H9 (cell line): Measurements from ENCODE around the gene PXN. TPM values are rescaled to one million over a fixed set of nuclear protein-coding genes. Genes with fewer than 3 reads are reported as not detected.

Experiments used
- DNase-seq: peaks from one replicate; pipeline ENCODE4 v3.0.0-alpha.2; 2017
- H2AFZ ChIP-seq: one replicate; pipeline ENCODE4 v1.6.1; 2013; ENCODE audit warnings: mild to moderate bottlenecking, low read length, control low read depth, moderate library complexity
- H2AK5ac ChIP-seq: 2 replicates; pipeline ENCODE4 v1.6.1; 2013; ENCODE audit warnings: low read length, control low read depth, mixed read lengths; ENCODE audit not compliant: insufficient read length
- H2BK120ac ChIP-seq: one replicate; pipeline ENCODE4 v1.6.1; 2013; ENCODE audit warnings: low read depth, mild to moderate bottlenecking, low read length, control low read depth, inconsistent platforms; ENCODE audit not compliant: poor library complexity, severe bottlenecking
- H2BK12ac ChIP-seq: 2 replicates; pipeline ENCODE4 v1.6.1; 2013; ENCODE audit warnings: low read length, control low read depth, mixed read lengths, low read depth; ENCODE audit not compliant: insufficient read length
- H2BK15ac ChIP-seq: 2 replicates; pipeline ENCODE4 v1.6.1; 2013; ENCODE audit warnings: low read depth, low read length, control low read depth
- H2BK20ac ChIP-seq: one replicate; pipeline ENCODE4 v1.6.1; 2013; ENCODE audit warnings: low read depth, mild to moderate bottlenecking, low read length, control low read depth, inconsistent platforms; ENCODE audit not compliant: poor library complexity, severe bottlenecking
- H2BK5ac ChIP-seq: 2 replicates; pipeline ENCODE4 v1.6.1; 2013; ENCODE audit warnings: low read length, control low read depth, mixed read lengths; ENCODE audit not compliant: insufficient read length
- H3K14ac ChIP-seq: 2 replicates; pipeline ENCODE4 v1.6.1; 2013; ENCODE audit warnings: low read length, control low read depth; ENCODE audit not compliant: insufficient read depth
- H3K18ac ChIP-seq: 2 replicates; pipeline ENCODE4 v1.6.1; 2013; ENCODE audit warnings: low read depth, mild to moderate bottlenecking, mixed read lengths, low read length, control low read depth; ENCODE audit not compliant: insufficient read length
- H3K23ac ChIP-seq: 2 replicates; pipeline ENCODE4 v1.6.1; 2013; ENCODE audit warnings: low read length, control low read depth, mixed read lengths, low read depth; ENCODE audit not compliant: insufficient read length
- H3K23me2 ChIP-seq: 2 replicates; pipeline ENCODE4 v1.6.1; 2013; ENCODE audit warnings: low read depth, mild to moderate bottlenecking, mixed read lengths, low read length, control low read depth; ENCODE audit not compliant: insufficient read length, poor library complexity, severe bottlenecking
- H3K27ac ChIP-seq: 2 replicates; pipeline ENCODE4 v1.5.1; 2013; ENCODE audit warnings: low read length, control low read depth, mixed read lengths, low read depth; ENCODE audit not compliant: insufficient read length
- H3K27me3 ChIP-seq: 2 replicates; pipeline ENCODE4 v1.6.1; 2013; ENCODE audit warnings: low read length, control low read depth, inconsistent platforms; ENCODE audit not compliant: insufficient read depth
- H3K4ac ChIP-seq: 2 replicates; pipeline ENCODE4 v1.6.1; 2013; ENCODE audit warnings: low read depth, mild to moderate bottlenecking, control low read depth, inconsistent platforms, low read length, moderate library complexity
- H3K4me1 ChIP-seq: 2 replicates; pipeline ENCODE4 v1.6.1; 2013; ENCODE audit warnings: low read length, control low read depth, inconsistent platforms; ENCODE audit not compliant: insufficient read depth
- H3K4me2 ChIP-seq: 2 replicates; pipeline ENCODE4 v1.6.1; 2013; ENCODE audit warnings: low read length, control low read depth, mixed read lengths; ENCODE audit not compliant: insufficient read length, insufficient read depth
- H3K56ac ChIP-seq: 2 replicates; pipeline ENCODE4 v1.6.1; 2013; ENCODE audit warnings: low read depth, mild to moderate bottlenecking, mixed read lengths, low read length, control low read depth; ENCODE audit not compliant: insufficient read length
- H3K79me1 ChIP-seq: 2 replicates; pipeline ENCODE4 v1.6.1; 2013; ENCODE audit warnings: low read depth, mild to moderate bottlenecking, moderate library complexity, low read length, control low read depth, inconsistent platforms; ENCODE audit not compliant: insufficient read depth, poor library complexity, severe bottlenecking
- H3K79me2 ChIP-seq: 2 replicates; pipeline ENCODE4 v1.6.1; 2013; ENCODE audit warnings: low read length, control low read depth, inconsistent platforms; ENCODE audit not compliant: insufficient read depth
- H3K9ac ChIP-seq: 2 replicates; pipeline ENCODE4 v1.6.1; 2013; ENCODE audit warnings: low read length, control low read depth, mixed read lengths; ENCODE audit not compliant: insufficient read length; ENCODE audit errors: extremely low read depth
- H3K9me3 ChIP-seq: one replicate; pipeline ENCODE4 v1.6.1; 2013; ENCODE audit warnings: low read depth, low read length, inconsistent platforms; ENCODE audit not compliant: control insufficient read depth
- H3T11ph ChIP-seq: one replicate; pipeline ENCODE4 v1.6.1; 2013; ENCODE audit warnings: mild to moderate bottlenecking, low read length, control low read depth, inconsistent platforms
- H4K20me1 ChIP-seq: one replicate; pipeline ENCODE4 v1.6.1; 2013; ENCODE audit not compliant: control insufficient read depth, insufficient read length, insufficient read depth
- H4K5ac ChIP-seq: 2 replicates; pipeline ENCODE4 v1.6.1; 2013; ENCODE audit warnings: low read depth, mild to moderate bottlenecking, mixed read lengths, low read length, control low read depth; ENCODE audit not compliant: insufficient read length
- H4K8ac ChIP-seq: replicated peaks from 2 replicates; pipeline ENCODE4 v1.6.1; 2013; ENCODE audit warnings: low read length, control low read depth, mixed read lengths, low read depth; ENCODE audit not compliant: insufficient read length
- H4K91ac ChIP-seq: 2 replicates; pipeline ENCODE4 v1.6.1; 2013; ENCODE audit warnings: low read depth, mild to moderate bottlenecking, moderate library complexity, mixed read lengths, low read length, control low read depth; ENCODE audit not compliant: insufficient read length
- H3K27ac Mint-ChIP-seq, 3 experiments: 2 replicates in 2 of 3; 3 replicates in 1 of 3; pipeline ENCODE4 v1.8.0; 2020 to 2021; ENCODE audit warnings: mixed read lengths in 3 of 3, mild to moderate bottlenecking in 1 of 3, moderate library complexity in 1 of 3
- H3K27me3 Mint-ChIP-seq: 2 replicates; pipeline ENCODE4 v1.8.0; 2021; ENCODE audit warnings: low read depth, mild to moderate bottlenecking, moderate library complexity, mixed read lengths
- H3K36me3 Mint-ChIP-seq, 3 experiments: 2 replicates in 2 of 3; 3 replicates in 1 of 3; pipeline ENCODE4 v1.8.0; 2020 to 2021; ENCODE audit warnings: low read depth in 3 of 3, mixed read lengths in 3 of 3; ENCODE audit not compliant: insufficient read depth in 1 of 3
- H3K4me1 Mint-ChIP-seq, 2 experiments: 2 replicates each; pipeline ENCODE4 v1.8.0; 2020; ENCODE audit warnings: mixed read lengths in 2 of 2
- H3K4me3 Mint-ChIP-seq, 2 experiments: 2 replicates in 1 of 2; 3 replicates in 1 of 2; pipeline ENCODE4 v1.8.0; 2020 to 2021; ENCODE audit warnings: mild to moderate bottlenecking in 2 of 2, mixed read lengths in 2 of 2, moderate library complexity in 1 of 2
- H3K9me3 Mint-ChIP-seq, 2 experiments: 2 replicates in 1 of 2; 3 replicates in 1 of 2; pipeline ENCODE4 v1.8.0; 2020; ENCODE audit warnings: mild to moderate bottlenecking in 2 of 2, mixed read lengths in 2 of 2, moderate library complexity in 1 of 2
- WGBS: extraction: QIAGEN DNeasy Blood & Tissue Kit; methylation state at CpG from one replicate; pipeline ENCODE4 v1.1.7; 2013; ENCODE audit warnings: missing lambda C conversion rate, low lambda C conversion rate, mixed read lengths; ENCODE audit not compliant: insufficient read length; ENCODE audit errors: extremely low coverage; 5-methylcytosine and 5-hydroxymethylcytosine counted together
- total RNA-seq: library from RNA; stranded (reverse); gene quantifications from 2 replicates; pipeline ENCODE4 v1.2.1, GENCODE V29; 2021
- TF ChIP-seq, protein P1 (sequence below): fragments of 200-600 bp; sonication (generic); conservative IDR thresholded peaks from 3 replicates; pipeline ENCODE4 v1.8.0; 2021; ENCODE audit warnings: antibody characterized with exemption, mild to moderate bottlenecking

The PXN gene
- total RNA-seq, 1 experiment from 2014 or later, result 92.8 TPM

DNA sequence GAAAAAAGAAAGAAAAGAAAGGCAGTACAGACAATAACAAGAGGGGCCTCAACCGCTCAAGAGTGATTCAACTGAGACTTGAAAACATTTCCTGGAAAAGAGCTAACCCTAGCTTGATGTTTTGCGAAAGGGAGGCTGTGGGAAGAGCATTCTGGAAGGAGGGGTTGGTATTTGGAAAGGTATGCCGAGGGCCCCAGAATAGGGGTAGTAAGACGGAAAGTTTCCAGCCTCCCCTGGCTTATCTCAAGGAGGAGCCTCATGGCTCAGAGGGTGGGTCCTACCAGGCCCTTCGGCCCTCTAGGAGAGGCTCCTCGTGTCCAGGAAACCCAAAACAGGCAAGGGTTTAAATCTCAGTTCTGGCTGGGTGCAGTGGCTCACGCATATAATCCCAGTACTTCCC lies 17.8 kb upstream of the PXN start:
- Histone ChIP-seq H3K56ac (no peak overlapping the region), H2BK15ac (no peak overlapping the region), H3K23ac (no peak overlapping the region), H3K27me3 (no peaks in the 10 kb centered on the region), H2AFZ (no peak overlapping the region), H3K27ac (no peak overlapping the region), H4K20me1 (no peaks in the 10 kb centered on the region), H2BK12ac (no peak overlapping the region), H3K18ac (no peak overlapping the region), H3K9me3 (peaks cover 6% of the 10 kb centered on the region), H3K4ac (no peak overlapping the region), H3K9ac (no peak overlapping the region), H2BK120ac (no peak overlapping the region), H3T11ph (no peak overlapping the region), H3K4me1 (no peaks in the 10 kb centered on the region), H3K79me2 (no peaks in the 10 kb centered on the region), H4K8ac (no peak overlapping the region), H2BK5ac (no peak overlapping the region), H3K14ac (no peak overlapping the region), H2BK20ac (no peak overlapping the region), H4K91ac (no peak overlapping the region), H3K23me2 (no peaks in the 10 kb centered on the region), H3K4me2 (no peak overlapping the region), H4K5ac (no peak overlapping the region), H3K79me1 (no peaks in the 10 kb centered on the region), H2AK5ac (no peak overlapping the region)
- no peak overlapping the region; a peak in 1 of 7 replicates for H3K27ac Mint-ChIP-seq
- no peak overlapping the region for H3K4me3 Mint-ChIP-seq
- no peaks in the 10 kb centered on the region; the same call in none of the 2 replicates for H3K27me3 Mint-ChIP-seq
- peaks cover 6 to 10% (median 6%) of the 10 kb centered on the region in 3 experiments for H3K36me3 Mint-ChIP-seq
- TF ChIP-seq, protein P1, sequence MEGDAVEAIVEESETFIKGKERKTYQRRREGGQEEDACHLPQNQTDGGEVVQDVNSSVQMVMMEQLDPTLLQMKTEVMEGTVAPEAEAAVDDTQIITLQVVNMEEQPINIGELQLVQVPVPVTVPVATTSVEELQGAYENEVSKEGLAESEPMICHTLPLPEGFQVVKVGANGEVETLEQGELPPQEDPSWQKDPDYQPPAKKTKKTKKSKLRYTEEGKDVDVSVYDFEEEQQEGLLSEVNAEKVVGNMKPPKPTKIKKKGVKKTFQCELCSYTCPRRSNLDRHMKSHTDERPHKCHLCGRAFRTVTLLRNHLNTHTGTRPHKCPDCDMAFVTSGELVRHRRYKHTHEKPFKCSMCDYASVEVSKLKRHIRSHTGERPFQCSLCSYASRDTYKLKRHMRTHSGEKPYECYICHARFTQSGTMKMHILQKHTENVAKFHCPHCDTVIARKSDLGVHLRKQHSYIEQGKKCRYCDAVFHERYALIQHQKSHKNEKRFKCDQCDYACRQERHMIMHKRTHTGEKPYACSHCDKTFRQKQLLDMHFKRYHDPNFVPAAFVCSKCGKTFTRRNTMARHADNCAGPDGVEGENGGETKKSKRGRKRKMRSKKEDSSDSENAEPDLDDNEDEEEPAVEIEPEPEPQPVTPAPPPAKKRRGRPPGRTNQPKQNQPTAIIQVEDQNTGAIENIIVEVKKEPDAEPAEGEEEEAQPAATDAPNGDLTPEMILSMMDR, result no peak
- peak; percentile 50 for DNase-seq
- H3K4me1 Mint-ChIP-seq, result peaks cover 14 to 18% of the 10 kb centered on the region in 2 experiments
- H3K9me3 Mint-ChIP-seq, result peaks cover 12 to 13% of the 10 kb centered on the region in 2 experiments; a peak in 4 of 5 replicates
- WGBS, result no CpG with 5 or more reads among the region's 7 CpGs
